SK-N-SH (cell line): ENCODE measurements around the gene MT2A.

Source experiments
- CTCF ChIP-seq: fragments of 200-600 bp; sonication (generic); IDR thresholded peaks from 2 replicates; pipeline ENCODE4 v1.6.1; 2017; ENCODE audit warnings: antibody characterized with exemption, mild to moderate bottlenecking, moderate library complexity
- EZH2phosphoT487 ChIP-seq: fragments of 200-600 bp; sonication (generic); IDR thresholded peaks from 2 replicates; pipeline ENCODE4 v1.6.1; 2017; ENCODE audit warnings: low read depth, mixed run types, mild to moderate bottlenecking, antibody characterized with exemption, moderate library complexity, borderline replicate concordance
- JUND ChIP-seq: IDR thresholded peaks from 2 replicates; pipeline ENCODE4 v1.4.0; 2012
- MEF2A ChIP-seq: IDR thresholded peaks from 2 replicates; pipeline ENCODE4 v1.4.0; 2012; ENCODE audit warnings: low read depth, borderline replicate concordance
- RAD21 ChIP-seq: IDR thresholded peaks from 2 replicates; pipeline ENCODE4 v1.6.1; 2012; ENCODE audit warnings: mild to moderate bottlenecking, low read length
- RCOR1 ChIP-seq: fragments of 150-350 bp; IDR thresholded peaks from 2 replicates; pipeline ENCODE4 v1.6.1; 2017; ENCODE audit warnings: antibody characterized with exemption, low read length
- TAF1 ChIP-seq: IDR thresholded peaks from 2 replicates; pipeline ENCODE4 v1.6.1; 2012; ENCODE audit warnings: low read depth, mild to moderate bottlenecking, low read length, moderate library complexity, borderline replicate concordance

GRCh38 chr16:56632156-56632847 is 23.9 kb downstream of the MT2A start, which contains the start of gene MT1M:
- no peak for TF ChIP-seq TAF1
- TF ChIP-seq RAD21 = no peak
- no peak for TF ChIP-seq CTCF
- no peak for TF ChIP-seq MEF2A
- TF ChIP-seq JUND = no peak
- no peak for TF ChIP-seq EZH2phosphoT487
- TF ChIP-seq RCOR1 = no peak
